ENCODE data around the gene ARG1.
"Not testable (repeated sequence)": the region's sequence is repeated elsewhere in the genome, so short reads cannot be mapped to it uniquely, and the experiment has no call there.

ARG1 gene

DNA sequence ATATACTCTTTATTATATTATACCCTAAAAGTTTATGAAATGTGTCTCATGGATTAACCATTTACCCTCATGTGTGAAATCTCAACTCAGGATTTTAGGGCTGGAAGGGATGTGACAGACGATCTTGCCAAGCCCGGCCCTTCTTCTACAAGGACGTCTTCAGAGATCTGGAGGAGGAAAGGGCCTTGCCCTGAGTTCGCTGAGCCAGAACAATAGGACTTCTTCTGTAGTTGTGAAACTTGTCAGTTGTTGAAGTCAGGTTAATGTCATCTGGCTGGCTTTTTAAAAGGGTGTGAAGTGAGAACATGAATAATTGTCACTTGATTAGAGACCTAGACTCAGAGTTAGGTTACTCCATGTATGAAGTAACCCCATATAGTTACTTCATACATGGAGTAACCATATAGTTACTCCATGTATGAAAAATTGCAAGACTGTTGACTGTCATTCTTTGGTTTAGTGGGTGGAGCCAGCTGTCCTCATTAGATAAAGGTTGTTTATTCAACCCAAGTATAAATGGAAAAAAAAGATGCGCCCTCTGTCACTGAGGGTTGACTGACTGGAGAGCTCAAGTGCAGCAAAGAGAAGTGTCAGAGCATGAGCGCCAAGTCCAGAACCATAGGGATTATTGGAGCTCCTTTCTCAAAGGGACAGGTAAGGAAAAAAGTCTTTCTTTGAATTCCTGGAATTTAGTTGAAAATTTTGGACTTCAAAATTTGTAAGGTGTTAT is at the start of gene ARG1:
Gene ARG1, plus strand, starts transcription at position 541 of the 730 bp plus-strand sequence. Its CDS starts 57 bp downstream, at position 598.
- no peak for DNase-seq

DNA sequence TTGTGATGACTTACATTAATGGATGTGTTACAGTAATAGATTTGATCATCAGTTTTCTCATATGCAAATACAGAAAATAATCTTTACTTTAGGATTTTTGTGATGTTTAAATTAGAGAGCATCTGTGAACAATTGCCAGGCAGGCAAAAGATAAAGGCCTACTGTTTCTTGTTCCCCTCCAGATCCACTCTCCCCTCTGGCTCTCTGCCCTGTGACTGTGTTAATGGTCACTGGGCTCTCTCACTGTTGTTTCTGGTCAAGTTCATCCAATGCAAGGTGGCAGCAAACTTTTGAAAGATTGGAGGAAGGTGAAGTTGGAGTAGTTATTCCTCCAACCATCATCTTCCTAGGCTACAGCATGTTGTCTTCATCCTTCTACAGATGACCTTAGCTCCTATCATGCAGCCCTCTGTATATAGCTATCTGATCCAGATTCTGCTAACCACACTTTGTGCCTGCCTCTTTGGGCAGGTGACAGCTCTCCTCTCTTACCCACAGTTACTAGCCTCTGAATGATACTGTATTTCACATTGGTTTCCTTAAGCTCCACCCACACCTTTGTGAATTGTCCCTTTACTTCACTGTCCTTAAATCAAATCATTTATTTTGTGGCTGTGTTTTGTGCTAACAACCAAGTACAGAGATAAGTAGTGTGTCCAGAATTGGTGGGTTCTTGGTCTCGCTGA is 48.9 kb upstream of the ARG1 start:
- DNase-seq = no peak

- DNase-seq = no peak
These were observed 48.2 kb upstream of the ARG1 start for GRCh38 chr6:131524695-131525336.

DNA sequence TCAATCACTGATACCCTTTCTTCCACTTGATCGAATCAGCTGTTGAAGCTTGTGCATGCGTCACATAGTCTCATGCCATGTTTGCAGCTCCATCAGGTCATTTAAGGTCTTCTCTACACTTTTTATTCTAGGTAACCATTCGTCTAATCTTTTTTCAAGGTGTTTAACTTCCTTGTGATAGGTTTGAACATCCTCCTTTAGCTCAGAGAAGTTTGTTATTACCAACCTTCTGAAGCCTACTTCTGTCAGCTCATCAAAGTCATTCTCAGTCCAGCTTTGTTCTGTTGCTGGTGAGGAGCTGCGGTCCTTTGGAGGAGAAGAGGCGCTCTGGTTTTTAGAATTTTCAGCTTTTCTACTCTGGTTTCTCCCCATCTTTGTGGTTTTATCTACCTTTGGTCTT is 42.1 kb upstream of the ARG1 start:
- not testable (repeated sequence) for DNase-seq

DNA sequence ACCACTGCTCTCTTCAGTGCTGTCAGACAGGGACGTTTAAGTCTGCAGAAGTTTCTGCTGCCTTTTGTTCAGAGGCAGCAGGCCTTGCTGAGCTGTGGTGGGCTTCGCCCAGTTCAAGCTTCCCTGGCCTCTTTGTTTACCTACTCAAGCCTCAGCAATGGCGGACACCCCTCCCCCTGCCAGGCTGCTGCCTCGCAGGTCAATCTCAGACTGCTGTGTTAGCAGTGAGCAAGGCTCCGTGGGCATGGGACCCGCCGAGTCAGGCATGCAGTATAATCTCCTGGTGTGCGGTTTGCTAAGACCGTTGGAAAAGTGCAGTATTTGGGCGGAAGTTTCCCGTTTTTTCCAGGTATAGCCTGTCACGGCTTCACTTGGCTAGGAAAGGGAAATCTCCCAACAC is 41.3 kb upstream of the ARG1 start:
- DNase-seq = not testable (repeated sequence)

DNA sequence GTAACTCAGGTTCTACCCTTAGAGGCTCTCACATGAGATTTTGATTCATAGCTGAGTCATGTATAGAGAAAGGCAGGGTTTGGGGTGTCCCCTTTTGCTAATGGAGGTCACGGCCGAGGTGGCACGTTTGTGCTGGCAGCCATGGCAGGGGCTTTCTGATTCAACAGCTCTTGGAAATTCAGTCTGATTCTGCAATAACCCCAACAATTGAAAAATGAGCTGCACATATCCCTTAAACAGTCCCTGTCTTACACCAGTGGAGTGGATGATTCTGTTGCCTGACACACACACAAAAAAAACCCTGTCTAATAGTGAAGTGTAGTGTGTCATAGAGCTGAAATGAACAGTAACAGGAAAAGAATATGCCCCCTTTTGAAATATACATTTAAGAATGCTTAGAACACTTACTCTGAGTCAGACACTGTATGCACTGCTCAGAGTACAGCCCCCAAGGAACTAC is 40.4 kb upstream of the ARG1 start:
- DNase-seq = no peak

DNA sequence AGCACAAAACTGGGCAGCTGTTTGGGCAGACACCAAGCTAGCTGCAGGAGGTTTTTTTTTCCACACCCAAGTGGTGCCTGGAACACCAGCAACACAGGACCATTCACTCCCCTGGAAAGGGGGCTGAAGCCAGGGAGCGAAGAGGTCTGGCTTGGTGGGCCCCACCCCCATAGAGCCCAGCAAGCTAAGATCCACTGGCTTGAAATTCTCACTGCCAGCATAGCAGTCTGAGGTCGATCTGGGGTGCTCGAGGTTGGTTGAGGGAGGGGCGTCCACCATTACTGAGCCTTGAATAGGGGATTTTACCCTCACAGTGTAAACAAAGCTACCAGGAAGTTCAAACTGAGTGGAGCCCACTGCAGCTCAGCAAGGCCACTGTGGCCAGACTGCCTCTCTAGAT is 34.4 kb upstream of the ARG1 start:
- DNase-seq = not testable (repeated sequence)

GRCh38 chr6:131545317-131545716 is 27.7 kb upstream of the ARG1 start:
- no peak for DNase-seq

- DNase-seq = no peak
These were observed 25.5 kb upstream of the ARG1 start for GRCh38 chr6:131547488-131547887.

DNA sequence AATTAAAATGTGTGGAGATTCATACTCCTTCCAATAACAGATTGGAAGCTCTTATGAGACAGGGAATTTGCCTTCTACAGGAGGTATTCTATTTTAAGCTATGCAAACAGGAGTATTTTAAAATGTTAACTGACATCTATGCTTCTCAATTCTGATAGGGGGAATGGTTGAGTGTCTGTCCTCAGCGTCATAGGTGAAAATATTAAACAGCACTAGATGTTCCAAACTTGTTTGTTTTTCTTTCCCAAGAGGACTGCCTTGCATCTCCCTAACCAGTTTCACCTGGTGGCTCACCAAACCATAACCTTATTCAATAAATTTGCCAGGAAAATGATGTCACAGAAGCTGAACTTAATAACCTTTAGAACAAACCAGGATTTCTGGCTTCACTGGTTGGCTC is 24.6 kb upstream of the ARG1 start:
- DNase-seq = no peak

DNA sequence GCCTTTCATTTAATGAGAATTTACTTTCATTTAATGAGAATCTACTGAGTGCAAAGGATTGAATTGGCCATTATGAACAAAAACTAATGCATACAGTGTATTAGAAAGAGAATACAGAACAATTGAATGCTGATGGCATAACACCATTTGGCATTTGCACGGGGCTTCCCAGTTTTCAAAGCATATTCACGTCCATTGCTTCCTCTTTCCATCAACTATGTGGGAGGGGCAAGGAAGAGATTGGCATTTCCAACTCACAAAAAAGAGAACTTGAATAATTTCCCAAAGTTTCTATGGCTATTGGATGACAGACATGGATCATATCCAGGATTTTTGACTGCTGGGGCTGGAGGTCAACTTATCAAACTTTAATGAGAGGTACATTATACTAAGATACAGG is 23.2 kb upstream of the ARG1 start:
- no peak for DNase-seq

GRCh38 chr6:131551902-131552301 is 21.1 kb upstream of the ARG1 start:
- no peak for DNase-seq

DNA sequence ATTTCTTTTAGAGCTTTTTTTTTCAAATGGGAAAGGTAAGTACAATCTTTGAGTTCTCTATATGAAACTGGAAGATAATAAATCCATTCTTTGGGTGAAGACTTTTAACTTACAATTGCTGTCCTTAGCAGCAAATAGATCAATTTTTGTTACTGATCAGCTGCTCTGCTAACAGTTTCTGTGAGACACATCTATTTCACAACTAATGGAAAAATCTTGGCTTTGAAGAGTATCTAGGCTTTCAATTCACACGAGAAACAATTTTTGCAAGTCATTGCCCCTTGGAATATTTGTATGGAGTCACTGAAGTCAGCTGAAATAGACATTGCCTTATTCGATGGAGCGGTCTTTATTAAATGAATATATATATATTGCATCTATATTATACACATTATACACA is 20.5 kb upstream of the ARG1 start:
- no peak for DNase-seq

DNA sequence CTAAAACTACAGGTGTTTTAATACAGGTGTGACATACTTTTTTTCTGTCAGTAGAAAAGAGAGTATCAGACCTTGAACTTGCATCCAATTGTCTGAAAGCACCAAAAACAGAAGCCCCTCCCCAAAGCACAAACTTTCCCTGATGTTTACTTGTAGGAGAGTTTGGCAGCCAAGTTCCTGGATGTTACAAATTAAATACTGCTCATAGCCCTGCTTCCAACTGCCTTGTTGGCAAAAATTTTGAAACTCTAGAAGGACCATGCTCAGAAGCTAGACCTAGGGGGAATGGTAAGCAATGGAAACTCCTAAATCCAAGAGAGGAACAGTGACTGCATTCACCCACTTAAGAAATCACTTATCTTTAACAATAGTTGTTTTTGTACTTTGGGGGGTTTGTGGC is 17.0 kb upstream of the ARG1 start:
- DNase-seq = no peak

GRCh38 chr6:131558922-131559321 is 14.1 kb upstream of the ARG1 start:
- DNase-seq = no peak

DNA sequence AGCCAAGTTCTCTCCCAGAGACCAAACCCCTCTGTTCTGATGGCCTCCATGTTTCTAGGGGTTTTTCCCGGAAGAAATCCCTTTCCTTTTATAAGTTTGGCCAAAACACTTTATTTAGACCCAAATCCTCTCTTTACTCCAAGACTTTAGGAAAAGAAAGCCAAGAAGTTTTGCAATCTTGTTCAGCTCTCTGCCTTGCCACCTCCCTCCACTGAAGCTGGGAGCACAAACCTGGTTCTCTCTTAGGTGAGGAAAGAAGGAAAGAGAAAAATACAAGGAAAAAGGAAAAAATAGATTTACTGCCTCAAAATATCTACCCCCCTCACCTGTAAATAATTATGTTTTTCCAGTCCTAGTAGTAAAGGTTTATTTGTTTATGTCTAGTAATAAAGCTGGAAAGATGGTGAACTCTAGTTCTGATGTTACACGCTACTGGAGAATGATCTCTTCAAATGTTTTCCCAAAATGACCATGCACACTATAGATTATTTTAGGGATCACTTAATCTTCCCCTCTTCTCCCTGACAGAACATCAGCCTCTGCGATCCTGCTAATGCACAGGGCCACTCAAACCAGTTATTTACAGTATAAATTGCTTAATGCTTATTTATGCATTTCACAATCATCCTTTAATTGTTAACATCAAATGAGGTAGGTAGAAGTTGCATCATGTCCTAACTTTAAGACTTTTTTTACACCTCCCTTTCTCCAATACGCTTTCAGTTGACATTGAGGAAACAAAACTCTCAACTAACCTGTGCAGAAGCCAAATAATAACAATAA is 10.9 kb upstream of the ARG1 start:
- no peak for DNase-seq

DNA sequence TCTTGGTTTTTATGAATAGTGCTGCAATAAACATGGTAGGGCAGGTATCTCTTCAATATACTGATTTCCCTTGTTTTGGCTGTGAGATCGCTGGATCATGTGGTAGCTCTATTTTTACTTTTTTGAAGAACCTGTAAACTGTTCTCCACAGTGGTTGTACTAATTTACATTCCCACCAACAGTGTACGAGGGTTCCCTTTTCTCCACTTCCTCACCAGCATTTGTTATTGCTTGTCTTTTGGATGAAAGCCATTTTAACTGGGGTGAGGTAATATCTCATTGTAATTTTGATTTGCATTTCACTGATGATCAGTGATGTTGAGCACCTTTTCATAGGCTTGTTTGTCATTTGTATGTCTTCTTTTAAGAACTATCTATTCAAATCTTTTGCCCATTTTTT is 8.0 kb upstream of the ARG1 start:
- DNase-seq = no peak

DNA sequence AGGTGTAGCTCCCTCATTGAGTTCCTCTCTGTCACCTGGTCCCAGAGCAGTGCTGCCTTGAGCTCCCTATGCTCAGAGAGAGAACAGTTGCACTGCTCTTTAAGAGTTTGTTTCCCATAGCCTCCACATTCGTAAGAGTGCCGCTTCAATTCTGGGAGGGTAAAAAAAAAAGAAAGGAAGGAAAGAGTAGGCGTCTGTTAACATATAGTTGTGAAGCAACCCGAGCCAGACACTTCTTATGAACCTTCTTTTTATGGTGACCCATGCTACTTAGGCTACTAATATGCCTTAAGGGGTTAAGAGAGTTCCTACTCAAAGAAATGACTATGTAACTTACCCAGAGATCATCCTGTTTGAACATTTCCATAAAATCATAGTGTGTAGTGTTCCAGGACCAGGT is 4.3 kb upstream of the ARG1 start:
- no peak for DNase-seq

DNA sequence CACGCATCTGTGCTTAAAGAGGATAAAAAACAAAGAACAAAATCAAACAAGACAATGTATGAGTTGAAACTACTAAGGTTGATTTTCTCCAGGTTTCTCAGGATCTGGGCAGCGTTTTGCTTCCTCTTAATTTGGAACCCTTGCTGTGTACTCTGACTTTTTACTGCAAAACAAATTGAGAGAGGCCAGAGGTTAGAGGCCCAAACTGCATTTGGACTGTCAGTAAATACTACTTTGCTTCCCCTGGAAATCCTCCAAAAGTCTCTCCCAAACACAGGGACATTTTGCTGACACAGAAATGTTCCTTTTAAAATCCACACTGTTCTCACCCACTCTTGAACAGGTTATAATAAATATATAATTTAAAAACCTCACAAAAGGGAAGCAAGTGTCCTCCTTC is 1.1 kb downstream of the ARG1 start:
- DNase-seq = no peak

DNA sequence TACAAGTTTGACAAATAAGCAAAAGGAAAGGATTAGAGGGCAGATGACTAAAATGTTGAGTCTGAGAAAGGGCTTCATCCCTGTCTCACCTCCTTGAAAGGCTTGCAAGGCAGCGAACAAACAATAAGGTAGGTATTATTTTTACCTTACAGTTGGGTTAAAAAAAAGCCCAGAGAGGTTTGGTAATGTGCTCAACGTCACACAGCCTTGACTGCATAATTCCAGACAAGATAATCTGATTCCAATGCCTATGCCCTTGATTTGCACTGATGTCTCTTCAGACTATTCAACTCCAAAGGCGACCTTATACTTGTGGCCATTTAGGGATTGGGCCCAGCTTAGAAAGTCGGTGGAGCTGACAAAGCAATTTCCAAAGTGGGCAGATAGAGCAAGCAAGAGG is 1.7 kb downstream of the ARG1 start:
- DNase-seq = no peak

GRCh38 chr6:131575834-131576478 is 2.9 kb downstream of the ARG1 start:
- no peak for DNase-seq

- no peak for DNase-seq
These were observed 8.5 kb downstream of the ARG1 start for GRCh38 chr6:131581523-131581922.

DNA sequence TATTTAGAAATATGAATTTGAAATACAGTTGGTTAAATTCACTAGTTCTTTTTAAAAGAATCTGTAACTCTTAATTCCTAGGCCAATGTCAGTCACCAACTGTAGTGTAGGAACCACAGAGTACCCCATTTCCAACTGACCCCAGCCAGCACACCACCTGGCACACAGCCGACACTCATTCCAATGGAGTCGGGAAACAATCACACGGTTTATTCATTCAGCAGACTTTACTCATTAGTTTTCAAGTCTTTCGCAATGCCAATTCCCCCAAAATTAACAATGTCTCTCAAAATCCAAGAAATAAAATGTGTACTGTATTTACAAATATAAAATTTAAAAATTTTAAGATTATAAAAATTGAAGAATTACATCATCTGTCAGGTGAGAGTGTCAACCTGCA is 13.5 kb downstream of the ARG1 start:
- DNase-seq = no peak

Measured in SHP77 (cell line).